ENCODE data around the gene FAM20C.

DNA sequence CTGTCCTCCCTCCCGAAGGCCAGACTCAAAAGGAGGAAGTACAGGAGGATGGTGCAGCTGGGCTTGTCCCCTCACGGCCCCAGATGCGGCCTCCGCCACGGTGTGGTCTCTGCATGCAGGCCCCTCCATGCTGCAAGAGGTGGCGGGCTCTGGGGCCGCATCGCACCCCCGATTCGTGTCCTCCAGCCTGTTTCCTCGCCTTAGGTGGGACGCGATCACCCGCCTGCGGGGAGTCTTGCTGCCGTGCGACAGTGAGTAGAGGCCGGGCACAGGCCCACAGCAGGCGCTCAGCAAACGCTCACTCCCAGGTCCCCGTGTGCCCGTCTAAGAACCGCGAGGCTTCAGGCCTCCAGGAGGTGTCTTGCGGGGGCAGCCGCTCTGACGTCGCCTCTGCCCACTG lies 13.9 kb upstream of the FAM20C start:
- TF ChIP-seq, protein P1, sequence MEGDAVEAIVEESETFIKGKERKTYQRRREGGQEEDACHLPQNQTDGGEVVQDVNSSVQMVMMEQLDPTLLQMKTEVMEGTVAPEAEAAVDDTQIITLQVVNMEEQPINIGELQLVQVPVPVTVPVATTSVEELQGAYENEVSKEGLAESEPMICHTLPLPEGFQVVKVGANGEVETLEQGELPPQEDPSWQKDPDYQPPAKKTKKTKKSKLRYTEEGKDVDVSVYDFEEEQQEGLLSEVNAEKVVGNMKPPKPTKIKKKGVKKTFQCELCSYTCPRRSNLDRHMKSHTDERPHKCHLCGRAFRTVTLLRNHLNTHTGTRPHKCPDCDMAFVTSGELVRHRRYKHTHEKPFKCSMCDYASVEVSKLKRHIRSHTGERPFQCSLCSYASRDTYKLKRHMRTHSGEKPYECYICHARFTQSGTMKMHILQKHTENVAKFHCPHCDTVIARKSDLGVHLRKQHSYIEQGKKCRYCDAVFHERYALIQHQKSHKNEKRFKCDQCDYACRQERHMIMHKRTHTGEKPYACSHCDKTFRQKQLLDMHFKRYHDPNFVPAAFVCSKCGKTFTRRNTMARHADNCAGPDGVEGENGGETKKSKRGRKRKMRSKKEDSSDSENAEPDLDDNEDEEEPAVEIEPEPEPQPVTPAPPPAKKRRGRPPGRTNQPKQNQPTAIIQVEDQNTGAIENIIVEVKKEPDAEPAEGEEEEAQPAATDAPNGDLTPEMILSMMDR (IDR thresholded peaks at IDR 0.05; ENCODE audit: low read depth, low read length): no peak
- TF ChIP-seq EZH2phosphoT487 (IDR thresholded peaks at IDR 0.05; ENCODE audit: low read depth): no peak
